Activated T-helper 17 cell treated with anti-CD3 and anti-CD28 coated beads, Interleukin-2, amount 50 U/mL, for 72 hours (primary cell): ENCODE data around the gene OMP. TPM values are rescaled to one million over a fixed set of nuclear protein-coding genes. Genes with fewer than 3 reads are reported as not detected.
"Not testable (repeated sequence)": the region's sequence is repeated elsewhere in the genome, so short reads cannot be mapped to it uniquely, and the experiment has no call there.

Source experiments
- ATAC-seq: fragments of 150-1000 bp; cut with Tn5 transposase; replicated peaks from 2 replicates; pipeline ENCODE4 v1.10.0; 2021; ENCODE audit warnings: mild to moderate bottlenecking, moderate library complexity
- H3K27ac Mint-ChIP-seq: one replicate; pipeline ENCODE4 v1.8.0; 2022; ENCODE audit warnings: mixed read lengths
- H3K27me3 Mint-ChIP-seq: one replicate; pipeline ENCODE4 v1.8.0; 2022; ENCODE audit warnings: mixed read lengths
- H3K36me3 Mint-ChIP-seq: one replicate; pipeline ENCODE4 v1.8.0; 2022; ENCODE audit warnings: low read depth, mild to moderate bottlenecking, mixed read lengths
- H3K4me1 Mint-ChIP-seq: one replicate; pipeline ENCODE4 v1.8.0; 2022; ENCODE audit warnings: mixed read lengths
- H3K4me3 Mint-ChIP-seq: one replicate; pipeline ENCODE4 v1.8.0; 2022; ENCODE audit warnings: mild to moderate bottlenecking, mixed read lengths
- H3K9me3 Mint-ChIP-seq: one replicate; pipeline ENCODE4 v1.8.0; 2022; ENCODE audit warnings: mixed read lengths
- total RNA-seq, 2 donors: library from RNA; stranded (reverse); gene quantifications; one replicate each; pipeline ENCODE4 v1.2.3, GENCODE V29; 2022

The OMP gene
- total RNA-seq, 2 donors from 2014 or later, result not detected

- ATAC-seq, result no peak
- no peaks in the 10 kb centered on the region for H3K9me3 Mint-ChIP-seq
- no peaks in the 10 kb centered on the region for H3K36me3 Mint-ChIP-seq
- H3K27ac Mint-ChIP-seq, result no peak overlapping the region
- H3K27me3 Mint-ChIP-seq, result no peaks in the 10 kb centered on the region
- H3K4me1 Mint-ChIP-seq, result peaks cover 4% of the 10 kb centered on the region
- H3K4me3 Mint-ChIP-seq, result no peak overlapping the region
Measured at GRCh38 chr11:77088236-77089003, 14.2 kb upstream of the OMP start.

- no peaks in the 10 kb centered on the region for H3K9me3 Mint-ChIP-seq
- H3K4me1 Mint-ChIP-seq, result peaks cover 4% of the 10 kb centered on the region
- no peaks in the 10 kb centered on the region for H3K27me3 Mint-ChIP-seq
- H3K36me3 Mint-ChIP-seq, result no peaks in the 10 kb centered on the region
- ATAC-seq, result no peak
- H3K4me3 Mint-ChIP-seq, result no peak overlapping the region
- H3K27ac Mint-ChIP-seq, result no peak overlapping the region
Measured at GRCh38 chr11:77089004-77089545, 13.6 kb upstream of the OMP start.

- no peaks in the 10 kb centered on the region for H3K27me3 Mint-ChIP-seq
- H3K9me3 Mint-ChIP-seq, result no peaks in the 10 kb centered on the region
- H3K4me1 Mint-ChIP-seq, result peaks cover 4% of the 10 kb centered on the region
- H3K36me3 Mint-ChIP-seq, result no peaks in the 10 kb centered on the region
- no peak for ATAC-seq
- H3K4me3 Mint-ChIP-seq, result no peak overlapping the region
- no peak overlapping the region for H3K27ac Mint-ChIP-seq
Measured at GRCh38 chr11:77090046-77090372, 12.6 kb upstream of the OMP start.

GRCh38 chr11:77090373-77091111 is 12.1 kb upstream of the OMP start:
- Mint-ChIP-seq H3K27me3 (no peaks in the 10 kb centered on the region), H3K27ac (no peak overlapping the region), H3K9me3 (no peaks in the 10 kb centered on the region), H3K36me3 (no peaks in the 10 kb centered on the region), H3K4me3 (no peak overlapping the region), H3K4me1 (peaks cover 4% of the 10 kb centered on the region)
- ATAC-seq, result peak; percentile 9

- H3K27ac Mint-ChIP-seq, result no peak overlapping the region
- peaks cover 4% of the 10 kb centered on the region for H3K4me1 Mint-ChIP-seq
- H3K27me3 Mint-ChIP-seq, result no peaks in the 10 kb centered on the region
- peak; percentile 93 for ATAC-seq
- no peak overlapping the region for H3K4me3 Mint-ChIP-seq
- no peaks in the 10 kb centered on the region for H3K9me3 Mint-ChIP-seq
- no peaks in the 10 kb centered on the region for H3K36me3 Mint-ChIP-seq
Measured at GRCh38 chr11:77091146-77091940, 11.3 kb upstream of the OMP start.

GRCh38 chr11:77092382-77092781 is 10.3 kb upstream of the OMP start:
- H3K4me3 Mint-ChIP-seq, result no peak overlapping the region
- ATAC-seq, result no peak
- H3K9me3 Mint-ChIP-seq, result no peaks in the 10 kb centered on the region
- H3K27ac Mint-ChIP-seq, result no peak overlapping the region
- H3K4me1 Mint-ChIP-seq, result peaks cover 4% of the 10 kb centered on the region
- H3K27me3 Mint-ChIP-seq, result no peaks in the 10 kb centered on the region
- no peaks in the 10 kb centered on the region for H3K36me3 Mint-ChIP-seq

- no peaks in the 10 kb centered on the region for H3K27me3 Mint-ChIP-seq
- no peaks in the 10 kb centered on the region for H3K9me3 Mint-ChIP-seq
- no peaks in the 10 kb centered on the region for H3K36me3 Mint-ChIP-seq
- H3K4me1 Mint-ChIP-seq, result peaks cover 4% of the 10 kb centered on the region
- ATAC-seq, result no peak
- H3K4me3 Mint-ChIP-seq, result no peak overlapping the region
- no peak overlapping the region for H3K27ac Mint-ChIP-seq
Measured at GRCh38 chr11:77093056-77093891, 9.4 kb upstream of the OMP start.

GRCh38 chr11:77093987-77094840 is 8.4 kb upstream of the OMP start:
- Mint-ChIP-seq H3K36me3 (no peaks in the 10 kb centered on the region), H3K9me3 (no peaks in the 10 kb centered on the region), H3K27me3 (no peaks in the 10 kb centered on the region), H3K4me1 (peaks cover 4% of the 10 kb centered on the region), H3K27ac (no peak overlapping the region), H3K4me3 (no peak overlapping the region)
- ATAC-seq, result no peak

GRCh38 chr11:77094841-77095365 is 7.7 kb upstream of the OMP start:
- no peak for ATAC-seq
- Mint-ChIP-seq H3K4me1 (peaks cover 4% of the 10 kb centered on the region), H3K27me3 (no peaks in the 10 kb centered on the region), H3K27ac (no peak overlapping the region), H3K9me3 (no peaks in the 10 kb centered on the region), H3K36me3 (no peaks in the 10 kb centered on the region), H3K4me3 (no peak overlapping the region)

GRCh38 chr11:77095551-77096490 is 6.8 kb upstream of the OMP start:
- H3K9me3 Mint-ChIP-seq, result no peaks in the 10 kb centered on the region
- peaks cover 4% of the 10 kb centered on the region for H3K4me1 Mint-ChIP-seq
- ATAC-seq, result no peak
- H3K36me3 Mint-ChIP-seq, result no peaks in the 10 kb centered on the region
- no peak overlapping the region for H3K4me3 Mint-ChIP-seq
- H3K27me3 Mint-ChIP-seq, result no peaks in the 10 kb centered on the region
- H3K27ac Mint-ChIP-seq, result no peak overlapping the region

- no peak overlapping the region for H3K4me3 Mint-ChIP-seq
- no peaks in the 10 kb centered on the region for H3K27me3 Mint-ChIP-seq
- no peaks in the 10 kb centered on the region for H3K36me3 Mint-ChIP-seq
- no peaks in the 10 kb centered on the region for H3K9me3 Mint-ChIP-seq
- H3K27ac Mint-ChIP-seq, result no peak overlapping the region
- no peaks in the 10 kb centered on the region for H3K4me1 Mint-ChIP-seq
- no peak for ATAC-seq
Measured at GRCh38 chr11:77096591-77097019, 6.0 kb upstream of the OMP start.

GRCh38 chr11:77097180-77097579 is 5.5 kb upstream of the OMP start:
- not testable (repeated sequence) for H3K4me3 Mint-ChIP-seq, H3K9me3 Mint-ChIP-seq, H3K27ac Mint-ChIP-seq, H3K27me3 Mint-ChIP-seq, H3K4me1 Mint-ChIP-seq, H3K36me3 Mint-ChIP-seq, ATAC-seq
